Mesenchymal stem cell (in vitro differentiated cells and primary cell): ENCODE data around the gene ZNF217.
"Not testable (repeated sequence)": the region's sequence is repeated elsewhere in the genome, so short reads cannot be mapped to it uniquely, and the experiment has no call there.

Experiments used
- DNase-seq: peaks from one replicate; pipeline ENCODE4 v3.0.0-alpha.2; 2013
- H2AFZ ChIP-seq: one replicate; pipeline ENCODE4 v1.6.1; 2013; ENCODE audit warnings: low read depth, mild to moderate bottlenecking, control low read depth, inconsistent platforms, low read length, moderate library complexity
- H2AK5ac ChIP-seq: 2 replicates; pipeline ENCODE4 v1.6.1; 2013; ENCODE audit warnings: low read length, moderate library complexity, mild to moderate bottlenecking, inconsistent platforms; ENCODE audit not compliant: severe bottlenecking
- H2BK120ac ChIP-seq: one replicate; pipeline ENCODE4 v1.6.1; 2013; ENCODE audit warnings: low read depth, mild to moderate bottlenecking, inconsistent platforms, low read length, moderate library complexity
- H2BK12ac ChIP-seq, 2 experiments: one replicate each; pipeline ENCODE4 v1.6.1; 2013; ENCODE audit warnings: inconsistent platforms in 2 of 2, low read length in 2 of 2, mild to moderate bottlenecking in 2 of 2, moderate library complexity in 2 of 2, control low read depth in 1 of 2
- H2BK15ac ChIP-seq: one replicate; pipeline ENCODE4 v1.6.1; 2013; ENCODE audit warnings: mild to moderate bottlenecking, low read depth, inconsistent platforms; ENCODE audit not compliant: poor library complexity, severe bottlenecking
- H2BK5ac ChIP-seq: 2 replicates; pipeline ENCODE4 v1.6.1; 2013; ENCODE audit warnings: low read depth, mild to moderate bottlenecking, low read length, control low read depth, inconsistent platforms; ENCODE audit not compliant: poor library complexity, severe bottlenecking
- H3K14ac ChIP-seq, 2 experiments: one replicate each; pipeline ENCODE4 v1.6.1; 2013; ENCODE audit warnings: inconsistent platforms in 2 of 2, low read length in 2 of 2, control low read depth in 1 of 2, mild to moderate bottlenecking in 1 of 2, moderate library complexity in 1 of 2
- H3K18ac ChIP-seq, 2 experiments: one replicate each; pipeline ENCODE4 v1.6.1; 2013; ENCODE audit warnings: inconsistent platforms in 2 of 2, low read length in 2 of 2, control low read depth in 1 of 2, low read depth in 1 of 2, mild to moderate bottlenecking in 1 of 2
- H3K23ac ChIP-seq, 2 experiments: one replicate each; pipeline ENCODE4 v1.6.1; 2013; ENCODE audit warnings: inconsistent platforms in 2 of 2, low read length in 2 of 2, mild to moderate bottlenecking in 2 of 2, moderate library complexity in 2 of 2, control low read depth in 1 of 2
- H3K27ac ChIP-seq: 2 replicates; pipeline ENCODE4 v1.5.1; 2013; ENCODE audit warnings: mild to moderate bottlenecking, moderate library complexity, low read length, control low read depth, inconsistent platforms; ENCODE audit not compliant: poor library complexity, severe bottlenecking
- H3K27me3 ChIP-seq, 2 experiments: 2 replicates each; pipeline versions ENCODE4 v1.6.1 to v1.7.0; 2013; ENCODE audit warnings: low read length in 2 of 2, mild to moderate bottlenecking in 2 of 2, moderate library complexity in 2 of 2, control low read depth in 1 of 2, inconsistent platforms in 1 of 2; ENCODE audit not compliant: control insufficient read depth in 1 of 2, insufficient read depth in 1 of 2
- H3K36me3 ChIP-seq, 2 experiments: 2 replicates each; pipeline versions ENCODE4 v1.6.1 to v1.7.0; 2013; ENCODE audit warnings: low read length in 2 of 2, control low read depth in 1 of 2, inconsistent platforms in 1 of 2, low read depth in 1 of 2, mild to moderate bottlenecking in 1 of 2; ENCODE audit not compliant: insufficient read depth in 2 of 2, control insufficient read depth in 1 of 2
- H3K4ac ChIP-seq, 2 experiments: one replicate each; pipeline ENCODE4 v1.6.1; 2013; ENCODE audit warnings: inconsistent platforms in 2 of 2, low read length in 2 of 2, mild to moderate bottlenecking in 2 of 2, moderate library complexity in 2 of 2, control low read depth in 1 of 2, low read depth in 1 of 2
- H3K4me1 ChIP-seq: 2 replicates; pipeline ENCODE4 v1.6.1; 2013; ENCODE audit warnings: low read depth, low read length, control low read depth; ENCODE audit not compliant: control insufficient read depth, insufficient read depth
- H3K4me2 ChIP-seq: 2 replicates; pipeline ENCODE4 v1.6.1; 2013; ENCODE audit warnings: low read length, mild to moderate bottlenecking, inconsistent platforms; ENCODE audit not compliant: poor library complexity, severe bottlenecking
- H3K4me3 ChIP-seq, 2 experiments: 2 replicates each; pipeline versions ENCODE4 v1.5.1 to v1.7.0; 2013; ENCODE audit warnings: low read length in 2 of 2, mild to moderate bottlenecking in 2 of 2, control low read depth in 1 of 2, low read depth in 1 of 2; ENCODE audit not compliant: insufficient read depth in 1 of 2
- H3K79me1 ChIP-seq: replicated peaks from 2 replicates; pipeline ENCODE4 v1.6.1; 2013; ENCODE audit warnings: mild to moderate bottlenecking, control low read depth, low read length, inconsistent platforms; ENCODE audit not compliant: poor library complexity, severe bottlenecking
- H3K9ac ChIP-seq: 2 replicates; pipeline ENCODE4 v1.7.0; 2013; ENCODE audit warnings: mild to moderate bottlenecking, low read length, moderate library complexity
- H3K9me3 ChIP-seq: 2 replicates; pipeline ENCODE4 v1.7.0; 2013; ENCODE audit warnings: mild to moderate bottlenecking, low read length; ENCODE audit not compliant: control insufficient read depth
- H4K8ac ChIP-seq: one replicate; pipeline ENCODE4 v1.6.1; 2013; ENCODE audit warnings: inconsistent platforms, mild to moderate bottlenecking, low read length, moderate library complexity
- H4K91ac ChIP-seq: one replicate; pipeline ENCODE4 v1.6.1; 2013; ENCODE audit warnings: mild to moderate bottlenecking, low read length, inconsistent platforms
- WGBS: methylation state at CpG from one replicate; pipeline ENCODE4 v1.1.7; 2013; ENCODE audit warnings: mixed read lengths; 5-methylcytosine and 5-hydroxymethylcytosine counted together

Gene ZNF217

DNA sequence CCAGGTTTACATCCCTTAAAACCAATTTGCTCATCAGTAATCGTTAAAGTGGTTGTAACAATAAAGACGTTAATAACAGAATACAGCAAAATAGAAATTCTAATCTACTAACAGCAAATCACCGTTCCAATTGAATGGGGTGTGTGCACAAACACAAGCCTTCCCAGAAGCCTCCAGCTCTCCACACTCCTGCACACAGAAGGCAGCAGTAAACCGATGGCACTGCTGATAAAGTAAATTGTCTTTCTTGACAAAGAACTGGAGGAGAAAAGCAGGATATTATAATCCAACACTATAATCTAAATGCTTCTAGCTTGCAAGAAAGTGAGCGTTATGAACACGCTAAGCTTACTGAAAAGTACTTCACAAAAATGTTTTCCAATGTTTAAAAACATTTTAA, 7.0 kb downstream of the ZNF217 start:
- Histone ChIP-seq H3K23ac (no peak overlapping the region), H4K8ac (no peak overlapping the region), H3K9ac (peak overlapping the region; percentile 38), H3K4me3 (no peak overlapping the region), H3K18ac (no peak overlapping the region), H3K36me3 (peaks cover 10 to 15% of the 10 kb centered on the region in 2 experiments), H2BK5ac (no peak overlapping the region), H3K4me2 (no peak overlapping the region), H3K4ac (no peak overlapping the region), H3K27me3 (no peaks in the 10 kb centered on the region), H3K79me1 (no peaks in the 10 kb centered on the region), H3K4me1 (no peaks in the 10 kb centered on the region), H3K14ac (no peak overlapping the region), H2BK12ac (no peak overlapping the region), H3K27ac (no peak overlapping the region), H2AFZ (no peak overlapping the region), H2AK5ac (no peak overlapping the region), H4K91ac (no peak overlapping the region), H3K9me3 (no peaks in the 10 kb centered on the region), H2BK120ac (no peak overlapping the region), H2BK15ac (no peak overlapping the region)
- 84% methylated on average over 3 of the region's 6 CpGs for WGBS
- no peak for DNase-seq

DNA sequence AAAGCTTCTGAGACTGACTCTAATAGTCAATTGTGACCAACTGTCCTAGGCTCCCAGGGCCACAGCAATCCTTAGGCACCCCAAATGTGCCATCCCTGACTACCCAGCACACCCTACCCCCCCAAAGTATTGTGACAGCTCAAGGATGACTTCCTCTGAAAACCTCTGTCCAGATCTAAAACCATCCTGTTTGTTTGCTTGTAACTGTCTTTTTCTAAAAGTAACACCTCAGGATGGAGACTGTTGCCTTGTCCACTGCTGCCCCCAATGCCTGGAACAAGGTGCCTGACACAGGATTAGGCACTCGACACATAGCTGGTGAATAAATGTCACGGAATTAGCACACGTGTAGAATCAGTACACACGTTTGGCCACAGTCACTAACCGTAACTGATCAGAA, 7.7 kb downstream of the ZNF217 start:
- not testable (repeated sequence) for H2AK5ac ChIP-seq, H3K9ac ChIP-seq, H2BK12ac ChIP-seq, H3K23ac ChIP-seq, H2BK5ac ChIP-seq, H2BK15ac ChIP-seq, H3K4ac ChIP-seq, H3K4me2 ChIP-seq, H3K18ac ChIP-seq, H3K4me1 ChIP-seq, H3K9me3 ChIP-seq, H4K91ac ChIP-seq, H4K8ac ChIP-seq, H3K27me3 ChIP-seq, H2BK120ac ChIP-seq, H2AFZ ChIP-seq, H3K79me1 ChIP-seq, DNase-seq, H3K14ac ChIP-seq, H3K4me3 ChIP-seq, H3K27ac ChIP-seq
- 95% methylated on average over 5 of the region's 5 CpGs for WGBS
- H3K36me3 ChIP-seq: peaks cover 17 to 22% of the 10 kb centered on the region in 2 experiments

DNA sequence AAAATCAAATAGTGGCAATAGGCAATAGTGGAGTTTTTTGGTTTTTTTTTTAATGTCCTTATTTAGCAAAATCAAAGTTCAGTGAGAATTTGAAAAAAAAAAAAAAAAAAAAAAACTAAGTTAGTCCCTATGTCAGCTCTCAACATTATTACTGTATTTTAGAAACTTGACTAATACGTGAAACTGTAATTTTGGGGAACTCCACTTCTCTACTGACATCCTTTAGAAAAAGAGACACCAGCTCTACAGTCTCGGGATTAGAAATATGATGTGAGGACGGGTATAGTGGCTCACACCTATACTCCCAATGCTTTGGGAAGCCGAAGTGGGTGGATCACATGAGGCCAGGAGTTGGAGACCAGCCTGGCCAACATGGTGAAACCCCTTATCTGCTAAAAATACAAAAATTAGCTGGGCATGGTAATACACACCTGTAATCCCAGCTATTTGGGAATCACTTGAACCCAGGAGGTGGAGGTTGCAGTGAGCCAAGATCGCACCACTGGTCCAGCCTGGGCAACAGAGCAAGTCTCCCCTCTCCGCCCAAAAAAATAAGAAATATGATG, 8.6 kb downstream of the ZNF217 start:
- not testable (repeated sequence) for DNase-seq, H3K9me3 ChIP-seq, H2BK120ac ChIP-seq, H3K27me3 ChIP-seq, H3K18ac ChIP-seq, H4K91ac ChIP-seq, H2AFZ ChIP-seq, H2BK12ac ChIP-seq, H3K4me2 ChIP-seq, H4K8ac ChIP-seq, H3K9ac ChIP-seq, H2BK15ac ChIP-seq, H3K79me1 ChIP-seq, H3K27ac ChIP-seq, H3K4ac ChIP-seq, H3K4me1 ChIP-seq, H2BK5ac ChIP-seq, H3K14ac ChIP-seq, H3K4me3 ChIP-seq, H2AK5ac ChIP-seq, H3K23ac ChIP-seq
- peaks cover 19 to 31% of the 10 kb centered on the region in 2 experiments for H3K36me3 ChIP-seq
- WGBS: 100% methylated on average over 4 of the region's 6 CpGs

DNA sequence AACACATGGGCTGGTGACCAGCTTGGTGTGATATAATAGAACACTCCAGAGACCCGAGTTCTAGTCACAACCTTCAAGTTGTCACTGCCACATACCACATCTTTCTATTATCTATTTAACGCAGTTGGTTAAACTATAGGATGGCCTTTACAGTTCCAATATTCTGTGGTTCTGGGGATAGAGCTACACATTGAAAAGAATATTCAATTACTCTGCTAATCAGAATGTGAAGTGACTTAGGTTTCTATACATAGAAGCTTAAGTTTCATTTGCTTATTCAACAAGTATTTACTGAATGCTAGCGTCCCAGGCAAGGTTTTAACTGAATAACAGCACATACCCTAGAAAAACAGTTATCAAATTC, 9.1 kb downstream of the ZNF217 start:
- not testable (repeated sequence) for H2BK12ac ChIP-seq, H3K79me1 ChIP-seq, H4K91ac ChIP-seq, H3K9me3 ChIP-seq, H3K4me2 ChIP-seq, H2BK5ac ChIP-seq, H2BK120ac ChIP-seq, H3K14ac ChIP-seq, H3K23ac ChIP-seq, H2BK15ac ChIP-seq, H3K4me3 ChIP-seq, DNase-seq, H3K4ac ChIP-seq, H3K27ac ChIP-seq, H4K8ac ChIP-seq, H3K4me1 ChIP-seq, H3K18ac ChIP-seq, H3K27me3 ChIP-seq, H2AFZ ChIP-seq, H2AK5ac ChIP-seq
- no CpG with 5 or more reads among the region's 3 CpGs for WGBS
- H3K9ac ChIP-seq: peak overlapping the region; percentile 67
- peaks cover 21 to 36% of the 10 kb centered on the region in 2 experiments for H3K36me3 ChIP-seq
